SK-N-SH (cell line): ENCODE measurements around the gene TM9SF1. TPM values are rescaled to one million over a fixed set of nuclear protein-coding genes. Genes with fewer than 3 reads are reported as not detected.

ENCODE experiments used
- CTCF ChIA-PET: fragments of 300-600, 350-600 bp; formaldehyde crosslinking; extraction: SDS; loops from one replicate; lab custom pipeline; 2021; lab: Yijun Ruan, JAX
- POLR2A ChIA-PET: fragments of 350-600 bp; sonication (Branson Sonifier 250); formaldehyde crosslinking; extraction: SDS; loops from one replicate; lab custom pipeline; 2020; ENCODE audit warnings: antibody characterized with exemption, inconsistent platforms; lab: Yijun Ruan, JAX
- DNase-seq: peaks from one replicate; pipeline ENCODE4 v3.0.0; 2012
- H2AFZ ChIP-seq: fragments of 200-600 bp; sonication (generic); 2 replicates; pipeline ENCODE4 v1.8.1; 2016; ENCODE audit warnings: antibody characterized with exemption, mild to moderate bottlenecking, low read depth
- H3F3A ChIP-seq: fragments of 200-600 bp; sonication (generic); replicated peaks from 2 replicates; pipeline ENCODE3; 2016; ENCODE audit warnings: antibody characterized with exemption, mild to moderate bottlenecking; ENCODE audit not compliant: insufficient read depth
- H3K27ac ChIP-seq, 2 experiments: fragments of 200-500 bp in 1 of 2; fragments of 200-600 bp in 1 of 2; sonication (Bioruptor generic) in 1 of 2; sonication (generic), shearing (Covaris generic) in 1 of 2; 2 replicates each; pipeline versions ENCODE4 v1.5.1 to v1.6.1; 2014 to 2016; ENCODE audit warnings: low read depth in 2 of 2, inconsistent platforms in 1 of 2, low read length in 1 of 2, mild to moderate bottlenecking in 1 of 2, mixed read lengths in 1 of 2
- H3K27me3 ChIP-seq: fragments of 200-600 bp; sonication (generic), shearing (Covaris generic); 2 replicates; pipeline ENCODE4 v1.6.1; 2016; ENCODE audit warnings: mixed run types; ENCODE audit not compliant: insufficient read depth
- H3K36me3 ChIP-seq, 2 experiments: fragments of 200-500 bp in 1 of 2; fragments of 200-600 bp in 1 of 2; sonication (Bioruptor generic) in 1 of 2; sonication (generic) in 1 of 2; replicated peaks in 1 of 2; 2 replicates each; pipeline versions ENCODE3 to v1.5.1; 2014 to 2016; ENCODE audit warnings: low read length in 1 of 2, mild to moderate bottlenecking in 1 of 2; ENCODE audit not compliant: insufficient read depth in 2 of 2, control insufficient read depth in 1 of 2
- H3K4me1 ChIP-seq, 2 experiments: fragments of 200-500 bp in 1 of 2; fragments of 200-600 bp in 1 of 2; sonication (Bioruptor generic) in 1 of 2; sonication (generic), shearing (Covaris generic) in 1 of 2; 2 replicates each; pipeline versions ENCODE4 v1.5.1 to v1.6.1; 2014 to 2016; ENCODE audit warnings: low read depth in 1 of 2, low read length in 1 of 2, mixed run types in 1 of 2; ENCODE audit not compliant: insufficient read depth in 2 of 2, control insufficient read depth in 1 of 2
- H3K4me2 ChIP-seq: fragments of 200-600 bp; sonication (generic), shearing (Covaris generic); 2 replicates; pipeline ENCODE4 v1.6.1; 2017; ENCODE audit warnings: mixed run types
- H3K4me3 ChIP-seq, 2 experiments: fragments of 200-500 bp in 1 of 2; fragments of 200-600 bp in 1 of 2; sonication (Bioruptor generic) in 1 of 2; sonication (generic), shearing (Covaris generic) in 1 of 2; 2 replicates each; pipeline versions ENCODE4 v1.5.1 to v1.8.1; 2014 to 2016; ENCODE audit warnings: low read depth in 2 of 2, inconsistent platforms in 1 of 2, low read length in 1 of 2, mild to moderate bottlenecking in 1 of 2, mixed read lengths in 1 of 2, moderate library complexity in 1 of 2
- H3K79me2 ChIP-seq: fragments of 200-600 bp; sonication (generic); 2 replicates; pipeline ENCODE4 v1.8.1; 2017; ENCODE audit warnings: mild to moderate bottlenecking; ENCODE audit not compliant: insufficient read depth
- H3K9ac ChIP-seq: fragments of 200-600 bp; sonication (generic); 2 replicates; pipeline ENCODE4 v1.6.1; 2017; ENCODE audit warnings: mixed run types
- H3K9me2 ChIP-seq: fragments of 200-600 bp; sonication (generic); 2 replicates; pipeline ENCODE4 v1.6.1; 2017; ENCODE audit warnings: mixed run types
- H3K9me3 ChIP-seq: fragments of 200-600 bp; sonication (generic); 2 replicates; pipeline ENCODE4 v1.6.1; 2017; ENCODE audit warnings: mixed run types, mild to moderate bottlenecking, moderate library complexity
- H4K20me1 ChIP-seq: fragments of 200-600 bp; sonication (generic); 2 replicates; pipeline ENCODE4 v1.6.1; 2017; ENCODE audit warnings: mild to moderate bottlenecking, mixed run types; ENCODE audit not compliant: insufficient read depth
- CHD2 ChIP-seq: fragments of 150-350 bp; IDR thresholded peaks from 2 replicates; pipeline ENCODE4 v1.6.1; 2018; ENCODE audit warnings: low read length; ENCODE audit not compliant: partially characterized antibody
- ELF1 ChIP-seq: IDR thresholded peaks from 2 replicates; pipeline ENCODE4 v1.4.0; 2012
- EZH2phosphoT487 ChIP-seq: fragments of 200-600 bp; sonication (generic); IDR thresholded peaks from 2 replicates; pipeline ENCODE4 v1.6.1; 2017; ENCODE audit warnings: low read depth, mixed run types, mild to moderate bottlenecking, antibody characterized with exemption, moderate library complexity, borderline replicate concordance
- FOXJ3 ChIP-seq: sonication (generic); formaldehyde crosslinking; IDR thresholded peaks from 2 replicates; pipeline ENCODE4 v1.5.1; 2020; ENCODE audit warnings: mild to moderate bottlenecking, missing genetic modification reagents
- FOXM1 ChIP-seq: IDR thresholded peaks from 2 replicates; pipeline ENCODE4 v1.4.0; 2012; ENCODE audit warnings: low read depth, mild to moderate bottlenecking
- GABPA ChIP-seq: IDR thresholded peaks from 2 replicates; pipeline ENCODE4 v1.4.0; 2012; ENCODE audit warnings: low read depth, mild to moderate bottlenecking
- GATA2 ChIP-seq: sonication (generic); formaldehyde crosslinking; IDR thresholded peaks from 2 replicates; pipeline ENCODE4 v1.5.0; 2020; ENCODE audit warnings: mild to moderate bottlenecking, missing genetic modification reagents
- IRF3 ChIP-seq: fragments of 150-350 bp; IDR thresholded peaks from 2 replicates; pipeline ENCODE4 v1.6.1; 2016; ENCODE audit warnings: mild to moderate bottlenecking, low read depth, low read length
- JUND ChIP-seq: IDR thresholded peaks from 2 replicates; pipeline ENCODE4 v1.4.0; 2012
- MAX ChIP-seq: IDR thresholded peaks from 2 replicates; pipeline ENCODE4 v1.4.0; 2012; ENCODE audit warnings: low read depth
- MEF2A ChIP-seq: IDR thresholded peaks from 2 replicates; pipeline ENCODE4 v1.4.0; 2012; ENCODE audit warnings: low read depth, borderline replicate concordance
- NFIC ChIP-seq: IDR thresholded peaks from 2 replicates; pipeline ENCODE4 v1.4.0; 2012; ENCODE audit warnings: borderline replicate concordance
- NRF1 ChIP-seq: IDR thresholded peaks from 2 replicates; pipeline ENCODE4 v1.6.1; 2012; ENCODE audit warnings: low read depth, mild to moderate bottlenecking, low read length
- POLR2AphosphoS5 ChIP-seq: IDR thresholded peaks from 2 replicates; pipeline ENCODE4 v1.6.1; 2012; ENCODE audit warnings: low read depth, low read length
- RAD21 ChIP-seq: IDR thresholded peaks from 2 replicates; pipeline ENCODE4 v1.6.1; 2012; ENCODE audit warnings: mild to moderate bottlenecking, low read length
- RCOR1 ChIP-seq: fragments of 150-350 bp; IDR thresholded peaks from 2 replicates; pipeline ENCODE4 v1.6.1; 2017; ENCODE audit warnings: antibody characterized with exemption, low read length
- RFX5 ChIP-seq: IDR thresholded peaks from 2 replicates; pipeline ENCODE4 v1.6.1; 2012; ENCODE audit warnings: mild to moderate bottlenecking, improper control_type of control experiment, low read length
- RXRA ChIP-seq: IDR thresholded peaks from 2 replicates; pipeline ENCODE4 v1.4.0; 2012; ENCODE audit warnings: low read depth, mild to moderate bottlenecking, borderline replicate concordance
- SIN3A ChIP-seq: IDR thresholded peaks from 2 replicates; pipeline ENCODE4 v1.6.1; 2012; ENCODE audit warnings: low read depth, mild to moderate bottlenecking, low read length, moderate library complexity, borderline replicate concordance
- SMC3 ChIP-seq: IDR thresholded peaks from 2 replicates; pipeline ENCODE4 v1.6.1; 2012; ENCODE audit warnings: low read depth, low read length, improper control_type of control experiment
- TAF1 ChIP-seq: IDR thresholded peaks from 2 replicates; pipeline ENCODE4 v1.6.1; 2012; ENCODE audit warnings: low read depth, mild to moderate bottlenecking, low read length, moderate library complexity, borderline replicate concordance
- TCF12 ChIP-seq: IDR thresholded peaks from 2 replicates; pipeline ENCODE4 v1.4.0; 2012
- TEAD4 ChIP-seq: IDR thresholded peaks from 2 replicates; pipeline ENCODE4 v1.4.0; 2012; ENCODE audit warnings: mild to moderate bottlenecking, borderline replicate concordance; ENCODE audit not compliant: insufficient read depth
- WGBS: methylation state at CpG from one replicate; pipeline ENCODE4 v1.1.6; 2017; ENCODE audit warnings: low lambda C conversion rate; 5-methylcytosine and 5-hydroxymethylcytosine counted together
- polyA plus RNA-seq, 3 experiments: library from polyadenylated mRNA; depleted of rRNA; stranded (reverse); fragments of >200 nt; gene quantifications; 2 replicates each; pipeline ENCODE4 v1.2.3, GENCODE V29; 2012
- TF ChIP-seq, protein P1 (sequence below): IDR thresholded peaks from 2 replicates; pipeline ENCODE4 v1.6.1; 2012; ENCODE audit warnings: mild to moderate bottlenecking, low read depth, low read length, moderate library complexity
- TF ChIP-seq, protein P2 (sequence below): fragments of 150-350 bp; IDR thresholded peaks from 2 replicates; pipeline ENCODE4 v1.6.1; 2017; ENCODE audit warnings: antibody characterized with exemption, low read length, low read depth, borderline replicate concordance

The TM9SF1 gene, protein sequence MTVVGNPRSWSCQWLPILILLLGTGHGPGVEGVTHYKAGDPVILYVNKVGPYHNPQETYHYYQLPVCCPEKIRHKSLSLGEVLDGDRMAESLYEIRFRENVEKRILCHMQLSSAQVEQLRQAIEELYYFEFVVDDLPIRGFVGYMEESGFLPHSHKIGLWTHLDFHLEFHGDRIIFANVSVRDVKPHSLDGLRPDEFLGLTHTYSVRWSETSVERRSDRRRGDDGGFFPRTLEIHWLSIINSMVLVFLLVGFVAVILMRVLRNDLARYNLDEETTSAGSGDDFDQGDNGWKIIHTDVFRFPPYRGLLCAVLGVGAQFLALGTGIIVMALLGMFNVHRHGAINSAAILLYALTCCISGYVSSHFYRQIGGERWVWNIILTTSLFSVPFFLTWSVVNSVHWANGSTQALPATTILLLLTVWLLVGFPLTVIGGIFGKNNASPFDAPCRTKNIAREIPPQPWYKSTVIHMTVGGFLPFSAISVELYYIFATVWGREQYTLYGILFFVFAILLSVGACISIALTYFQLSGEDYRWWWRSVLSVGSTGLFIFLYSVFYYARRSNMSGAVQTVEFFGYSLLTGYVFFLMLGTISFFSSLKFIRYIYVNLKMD
- polyA plus RNA-seq (2012; rRNA removed), result 48.7 and 54.8 TPM in 2 replicates
- 49.3 and 49.8 TPM in 2 replicates for polyA plus RNA-seq (2012; cell fraction: cytosol; rRNA removed)
- 32.2 and 42.7 TPM in 2 replicates for polyA plus RNA-seq (2012; cell fraction: nucleus; rRNA removed)

DNA sequence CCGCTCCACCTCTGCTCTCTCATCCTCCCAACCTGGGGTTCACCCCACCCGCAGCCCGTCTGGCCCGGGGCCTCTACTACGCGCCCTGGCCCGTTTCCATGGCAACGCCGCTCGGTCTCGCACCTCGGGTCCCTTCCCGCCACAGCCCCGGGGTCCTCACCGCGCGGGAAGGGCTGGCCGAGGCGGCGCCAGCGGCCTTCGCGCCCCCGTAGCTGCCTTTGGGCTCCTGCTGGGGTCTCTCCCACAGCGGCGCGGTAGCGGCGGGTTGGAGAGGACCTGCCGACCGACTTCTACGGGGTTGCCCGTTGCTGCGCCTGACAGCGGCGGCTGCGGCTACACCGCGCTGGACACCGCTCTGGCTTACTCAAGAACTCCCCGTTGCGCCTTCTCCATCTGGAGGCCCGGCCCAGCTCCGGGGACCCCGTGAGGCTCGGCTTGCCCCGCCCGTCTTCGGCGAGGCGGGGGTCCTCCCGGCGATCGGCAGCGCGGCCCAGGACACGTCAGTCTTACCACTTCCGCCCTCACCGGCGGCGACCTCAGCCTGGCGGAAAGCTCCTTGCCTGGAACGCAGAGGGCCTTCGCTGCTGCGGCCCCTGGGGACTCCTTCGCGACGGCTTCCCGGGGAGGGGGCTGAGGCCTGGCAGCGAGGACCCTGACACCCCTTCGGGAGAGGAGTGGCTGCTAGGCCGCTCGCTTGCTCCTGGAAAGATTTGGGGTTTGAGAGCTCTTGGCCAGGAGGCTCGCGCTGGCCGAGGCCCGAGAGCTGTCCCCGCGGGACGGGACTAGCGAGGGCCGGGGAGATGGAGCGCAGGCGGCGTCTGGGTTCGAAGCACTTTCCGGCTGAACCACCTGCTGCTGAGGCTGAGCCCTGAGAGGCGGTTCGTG, at the start of gene TM9SF1:
Gene TM9SF1 (minus strand): TSS at position 256 of the 885 bp plus-strand sequence. CDS start 422 bp downstream, outside the sequence.
- Histone ChIP-seq H3K4me1 (peaks cover 11% of the 10 kb centered on the region in 2 experiments; a peak in 2 of 4 replicates), H3K36me3 (peaks cover 15 to 31% of the 10 kb centered on the region in 2 experiments), H3F3A (no peaks in the 10 kb centered on the region), H2AFZ (peak within 1 kb of the TSS; percentile 87), H3K9ac (peak within 1 kb of the TSS; percentile 97), H3K27ac (peak within 1 kb of the TSS; percentile 88 to 89), H3K4me2 (peak within 1 kb of the TSS; percentile 97), H3K9me3 (no peaks in the 10 kb centered on the region), H3K9me2 (no peaks in the 10 kb centered on the region), H3K27me3 (no peaks in the 10 kb centered on the region), H3K79me2 (peaks cover 84% of the 10 kb centered on the region), H3K4me3 (peak within 1 kb of the TSS; percentile 84 to 85), H4K20me1 (no peaks in the 10 kb centered on the region)
- CTCF ChIA-PET, result interaction anchor here (0.8 to 1.9 kb wide), 9 partner anchors 9 to 113 kb away, joined by 3 to 8 read pairs (median 4); partner anchors contain the start of genes CHMP4A, CIDEB, IRF9 and MDP1
- peak; percentile 94 for DNase-seq
- WGBS, result 1% methylated on average over 37 of the region's 89 CpGs
- POLR2A ChIA-PET, result interaction anchor here (0.9 to 2.4 kb wide), 15 partner anchors 10 to 101 kb away, joined by 3 to 15 read pairs (median 6); partner anchors contain the start of genes CHMP4A, DCAF11, MDP1 and NRL
- TF ChIP-seq GATA2 (no peak), TCF12 (peak; percentile 27; the same call in 1 of the 2 replicates), GABPA (peak; percentile 86), RCOR1 (no peak), RAD21 (no peak), SIN3A (0 out of 2 replicates have a peak, but pooled peaks have one; percentile 13), EZH2phosphoT487 (no peak), MEF2A (no peak), FOXM1 (no peak), NFIC (no peak), MAX (peak; percentile 83), RFX5 (no peak), RXRA (no peak), POLR2AphosphoS5 (peak; percentile 78), NRF1 (no peak), CHD2 (peak; percentile 46), FOXJ3 (CRISPR knock-in tag) (no peak; the same call in 1 of the 2 replicates), TAF1 (peak; percentile 54; the same call in 1 of the 2 replicates), JUND (no peak; the same call in 1 of the 2 replicates), ELF1 (peak; percentile 100), IRF3 (no peak), TEAD4 (no peak), SMC3 (no peak)
- TF ChIP-seq, protein P1, sequence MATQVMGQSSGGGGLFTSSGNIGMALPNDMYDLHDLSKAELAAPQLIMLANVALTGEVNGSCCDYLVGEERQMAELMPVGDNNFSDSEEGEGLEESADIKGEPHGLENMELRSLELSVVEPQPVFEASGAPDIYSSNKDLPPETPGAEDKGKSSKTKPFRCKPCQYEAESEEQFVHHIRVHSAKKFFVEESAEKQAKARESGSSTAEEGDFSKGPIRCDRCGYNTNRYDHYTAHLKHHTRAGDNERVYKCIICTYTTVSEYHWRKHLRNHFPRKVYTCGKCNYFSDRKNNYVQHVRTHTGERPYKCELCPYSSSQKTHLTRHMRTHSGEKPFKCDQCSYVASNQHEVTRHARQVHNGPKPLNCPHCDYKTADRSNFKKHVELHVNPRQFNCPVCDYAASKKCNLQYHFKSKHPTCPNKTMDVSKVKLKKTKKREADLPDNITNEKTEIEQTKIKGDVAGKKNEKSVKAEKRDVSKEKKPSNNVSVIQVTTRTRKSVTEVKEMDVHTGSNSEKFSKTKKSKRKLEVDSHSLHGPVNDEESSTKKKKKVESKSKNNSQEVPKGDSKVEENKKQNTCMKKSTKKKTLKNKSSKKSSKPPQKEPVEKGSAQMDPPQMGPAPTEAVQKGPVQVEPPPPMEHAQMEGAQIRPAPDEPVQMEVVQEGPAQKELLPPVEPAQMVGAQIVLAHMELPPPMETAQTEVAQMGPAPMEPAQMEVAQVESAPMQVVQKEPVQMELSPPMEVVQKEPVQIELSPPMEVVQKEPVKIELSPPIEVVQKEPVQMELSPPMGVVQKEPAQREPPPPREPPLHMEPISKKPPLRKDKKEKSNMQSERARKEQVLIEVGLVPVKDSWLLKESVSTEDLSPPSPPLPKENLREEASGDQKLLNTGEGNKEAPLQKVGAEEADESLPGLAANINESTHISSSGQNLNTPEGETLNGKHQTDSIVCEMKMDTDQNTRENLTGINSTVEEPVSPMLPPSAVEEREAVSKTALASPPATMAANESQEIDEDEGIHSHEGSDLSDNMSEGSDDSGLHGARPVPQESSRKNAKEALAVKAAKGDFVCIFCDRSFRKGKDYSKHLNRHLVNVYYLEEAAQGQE, result 0 out of 2 replicates have a peak, but pooled peaks have one; percentile 5
- TF ChIP-seq, protein P2, sequence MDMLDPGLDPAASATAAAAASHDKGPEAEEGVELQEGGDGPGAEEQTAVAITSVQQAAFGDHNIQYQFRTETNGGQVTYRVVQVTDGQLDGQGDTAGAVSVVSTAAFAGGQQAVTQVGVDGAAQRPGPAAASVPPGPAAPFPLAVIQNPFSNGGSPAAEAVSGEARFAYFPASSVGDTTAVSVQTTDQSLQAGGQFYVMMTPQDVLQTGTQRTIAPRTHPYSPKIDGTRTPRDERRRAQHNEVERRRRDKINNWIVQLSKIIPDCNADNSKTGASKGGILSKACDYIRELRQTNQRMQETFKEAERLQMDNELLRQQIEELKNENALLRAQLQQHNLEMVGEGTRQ, result no peak
